HCT116 (cell line): ENCODE results near the gene MORC1. TPM values are rescaled to one million over a fixed set of nuclear protein-coding genes. Genes with fewer than 3 reads are reported as not detected.

Experiments used
- ATAC-seq: fragments of 200-7000 bp; cut with Tn5 transposase; 2 replicates; pipeline ENCODE4 v1.9.1; 2020; ENCODE audit warnings: mild to moderate bottlenecking, moderate library complexity
- BruUV-seq: library from RNA; stranded (reverse); fragments of 400-500 nt; replicated peaks from 2 replicates; lab custom pipeline; 2021; lab: Mats Ljungman, UMichigan
- CTCF ChIA-PET: fragments of 300-600 bp; sonication (Branson Sonifier 250); formaldehyde crosslinking; loops from one replicate; lab custom pipeline; 2021; ENCODE audit warnings: antibody characterized with exemption; lab: Charles Lee
- POLR2A ChIA-PET: fragments of 300-600, 350-600 bp; sonication (Branson Sonifier 250); formaldehyde crosslinking; loops from one replicate; lab custom pipeline; 2021; ENCODE audit warnings: antibody characterized with exemption; lab: Charles Lee
- RAD21 ChIA-PET, 2 experiments: fragments of 300-600 bp; sonication (Branson Sonifier 250); formaldehyde crosslinking; loops; one replicate each; lab custom pipeline; 2023; ENCODE audit warnings: low total read pairs in 2 of 2; ENCODE audit not compliant: uncharacterized antibody in 2 of 2, unreplicated experiment in 2 of 2, low non-redundant PET in 1 of 2; lab: Charles Lee
- DNase-seq: peaks from one replicate; pipeline ENCODE4 v3.0.0-alpha.2; 2010; ENCODE audit warnings: low read depth, low spot score
- H2AFZ ChIP-seq: fragments of 200-600 bp; shearing (Covaris generic), sonication (generic); 2 replicates; pipeline ENCODE4 v1.6.1; 2017; ENCODE audit warnings: low read depth, mixed run types, mixed read lengths, antibody characterized with exemption, low read length; ENCODE audit not compliant: poor library complexity, severe bottlenecking
- H3K27ac ChIP-seq: 2 replicates; pipeline ENCODE4 v1.5.1; 2012; ENCODE audit warnings: low read depth, low read length
- H3K27me3 ChIP-seq: fragments of 200-600 bp; sonication (generic); 2 replicates; pipeline ENCODE4 v1.6.1; 2016; ENCODE audit warnings: mixed run types, low read length, mixed read lengths; ENCODE audit not compliant: insufficient read depth
- H3K36me3 ChIP-seq, 2 experiments: fragments of 200-500 bp in 1 of 2; fragments of 200-600 bp in 1 of 2; sonication (Bioruptor generic) in 1 of 2; sonication (generic) in 1 of 2; 2 replicates each; pipeline versions ENCODE4 v1.5.1 to v1.6.1; 2014 to 2016; ENCODE audit warnings: low read length in 2 of 2, inconsistent platforms in 1 of 2, mixed read lengths in 1 of 2, mixed run types in 1 of 2; ENCODE audit not compliant: insufficient read depth in 2 of 2, control insufficient read depth in 1 of 2
- H3K4me1 ChIP-seq, 2 experiments: fragments of 200-600 bp in 1 of 2; sonication (generic) in 1 of 2; 2 replicates each; pipeline versions ENCODE4 v1.5.1 to v1.6.1; 2012 to 2017; ENCODE audit warnings: low read length in 2 of 2, inconsistent platforms in 1 of 2, mild to moderate bottlenecking in 1 of 2, mixed read lengths in 1 of 2, mixed run types in 1 of 2, moderate library complexity in 1 of 2; ENCODE audit not compliant: insufficient read depth in 2 of 2, control insufficient read depth in 1 of 2
- H3K4me2 ChIP-seq: fragments of 200-600 bp; sonication (generic); 2 replicates; pipeline ENCODE4 v1.6.1; 2017; ENCODE audit warnings: mixed run types, low read length, mixed read lengths
- H3K4me3 ChIP-seq, 2 experiments: fragments of 200-600 bp in 1 of 2; sonication (generic) in 1 of 2; replicated peaks in 1 of 2; 2 replicates each; pipeline ENCODE4 v1.5.1; 2011 to 2016; ENCODE audit warnings: low read length in 2 of 2, control low read depth in 1 of 2, low read depth in 1 of 2, mild to moderate bottlenecking in 1 of 2, mixed read lengths in 1 of 2, mixed run types in 1 of 2
- H3K79me2 ChIP-seq: fragments of 200-600 bp; sonication (generic); 2 replicates; pipeline ENCODE4 v1.6.1; 2017; ENCODE audit warnings: mild to moderate bottlenecking, mixed run types, low read length, moderate library complexity, mixed read lengths; ENCODE audit not compliant: insufficient read depth
- H3K9ac ChIP-seq: fragments of 200-600 bp; sonication (generic); 2 replicates; pipeline ENCODE4 v1.6.1; 2016; ENCODE audit warnings: low read length, mixed read lengths
- H3K9me2 ChIP-seq: fragments of 200-600 bp; sonication (generic), shearing (Covaris generic); 2 replicates; pipeline ENCODE4 v1.6.1; 2017; ENCODE audit warnings: mixed run types, mild to moderate bottlenecking, moderate library complexity; ENCODE audit not compliant: insufficient read depth
- H3K9me3 ChIP-seq, 2 experiments: fragments of 200-500 bp in 1 of 2; fragments of 200-600 bp in 1 of 2; sonication (Bioruptor generic) in 1 of 2; sonication (generic) in 1 of 2; 2 replicates each; pipeline ENCODE4 v1.6.1; 2014 to 2017; ENCODE audit warnings: low read length in 2 of 2, mixed read lengths in 2 of 2, inconsistent platforms in 1 of 2, low read depth in 1 of 2, mild to moderate bottlenecking in 1 of 2, mixed run types in 1 of 2, moderate library complexity in 1 of 2; ENCODE audit not compliant: control insufficient read depth in 1 of 2, insufficient read depth in 1 of 2
- H4K20me1 ChIP-seq: fragments of 200-600 bp; sonication (generic), shearing (Covaris generic); 2 replicates; pipeline ENCODE4 v1.6.1; 2017; ENCODE audit warnings: mixed run types, mild to moderate bottlenecking, moderate library complexity; ENCODE audit not compliant: insufficient read depth
- ATF3 ChIP-seq: IDR thresholded peaks from 2 replicates; pipeline ENCODE4 v1.6.1; 2012
- CBX3 ChIP-seq: IDR thresholded peaks from 2 replicates; pipeline ENCODE4 v1.6.1; 2012; ENCODE audit warnings: low read depth
- EZH2 ChIP-seq: fragments of 200-600 bp; sonication (generic); IDR thresholded peaks from 2 replicates; pipeline ENCODE4 v1.6.1; 2017; ENCODE audit warnings: antibody characterized with exemption, mixed run types
- EZH2phosphoT487 ChIP-seq: fragments of 200-600 bp; IDR thresholded peaks from 2 replicates; pipeline ENCODE4 v1.6.1; 2018; ENCODE audit warnings: antibody characterized with exemption, borderline replicate concordance
- FOSL1 ChIP-seq: IDR thresholded peaks from 2 replicates; pipeline ENCODE4 v1.6.1; 2012; ENCODE audit warnings: low read depth
- POLR2A ChIP-seq: IDR thresholded peaks from 2 replicates; pipeline ENCODE4 v1.7.0; 2011; ENCODE audit warnings: borderline replicate concordance; ENCODE audit not compliant: insufficient read depth, insufficient read length; ENCODE audit errors: extremely low read depth
- POLR2AphosphoS5 ChIP-seq: IDR thresholded peaks from 2 replicates; pipeline ENCODE4 v1.6.1; 2011; ENCODE audit warnings: mild to moderate bottlenecking, low read depth, low read length, moderate library complexity
- RAD21 ChIP-seq: IDR thresholded peaks from 2 replicates; pipeline ENCODE4 v1.6.1; 2012; ENCODE audit warnings: low read depth, mild to moderate bottlenecking
- REST ChIP-seq: IDR thresholded peaks from 2 replicates; pipeline ENCODE4 v1.6.1; 2012; ENCODE audit warnings: low read depth
- SP1 ChIP-seq: IDR thresholded peaks from 2 replicates; pipeline ENCODE4 v1.6.1; 2012; ENCODE audit warnings: low read depth
- SRF ChIP-seq: IDR thresholded peaks from 2 replicates; pipeline ENCODE4 v1.6.1; 2012; ENCODE audit warnings: low read depth
- TCF7L2 ChIP-seq: IDR thresholded peaks from 2 replicates; pipeline ENCODE4 v1.7.0; 2011; ENCODE audit warnings: borderline replicate concordance, inconsistent platforms; ENCODE audit not compliant: insufficient read depth, insufficient read length; ENCODE audit errors: extremely low read depth
- YY1 ChIP-seq: IDR thresholded peaks from 2 replicates; pipeline ENCODE4 v1.6.1; 2011; ENCODE audit warnings: low read length, low read depth, moderate library complexity, mild to moderate bottlenecking; ENCODE audit not compliant: insufficient replicate concordance; ENCODE audit errors: extremely low read depth
- ZBTB33 ChIP-seq: IDR thresholded peaks from 2 replicates; pipeline ENCODE4 v1.6.1; 2011; ENCODE audit warnings: mild to moderate bottlenecking, low read length, moderate library complexity; ENCODE audit not compliant: insufficient replicate concordance; ENCODE audit errors: extremely low read depth
- ZFX ChIP-seq: fragments of 450-650 bp; IDR thresholded peaks from 2 replicates; pipeline ENCODE4 v1.6.1; 2017
- intact Hi-C: fragments of 100-400 bp; cut with micrococcal nuclease; formaldehyde crosslinking; loops from 2 replicates; pipeline ENCODE4 v1.10.0; 2022
- total RNA-seq: library from RNA; stranded (reverse); gene quantifications from one replicate; pipeline ENCODE4 v1.2.1, GENCODE V29; 2021; ENCODE audit not compliant: unreplicated experiment
- TF ChIP-seq, protein P1 (sequence below), 3 experiments: fragments of 200-600 bp in 1 of 3; sonication (generic) in 1 of 3; IDR thresholded peaks in 2 of 3; conservative IDR thresholded peaks in 1 of 3; 2 replicates each; pipeline ENCODE4 v1.5.1; 2012 to 2017; ENCODE audit warnings: low read depth in 2 of 3, low read length in 2 of 3, antibody characterized with exemption in 1 of 3, borderline replicate concordance in 1 of 3, control low read depth in 1 of 3, mild to moderate bottlenecking in 1 of 3, mixed read lengths in 1 of 3, mixed run types in 1 of 3, moderate library complexity in 1 of 3; ENCODE audit not compliant: insufficient read depth in 1 of 3

The MORC1 gene
- total RNA-seq, 1 experiment from 2014 or later: not detected

- no TSS peak for BruUV-seq
- H4K20me1 ChIP-seq: no peaks in the 10 kb centered on the region
- H3K4me2 ChIP-seq: no peak overlapping the region
- DNase-seq (no peak), ATAC-seq (no peak)
- no peaks in the 10 kb centered on the region for H3K4me1 ChIP-seq
- no peaks in the 10 kb centered on the region for H3K27me3 ChIP-seq
- no peaks in the 10 kb centered on the region for H3K9me2 ChIP-seq
- H3K4me3 ChIP-seq: no peak overlapping the region
- POLR2A ChIA-PET: no interaction called here
- H3K27ac ChIP-seq: no peak overlapping the region
- TF ChIP-seq YY1: no peak
- no peak for TF ChIP-seq CBX3
- TF ChIP-seq RAD21: no peak
- no peak for TF ChIP-seq ATF3
- TF ChIP-seq EZH2: no peak
- TF ChIP-seq FOSL1: no peak
- TF ChIP-seq SRF: no peak
- TF ChIP-seq REST: no peak
- TF ChIP-seq ZBTB33: no peak
- TF ChIP-seq POLR2AphosphoS5: no peak
- no peak for TF ChIP-seq EZH2phosphoT487
- TF ChIP-seq SP1: no peak
- TF ChIP-seq, protein P1, sequence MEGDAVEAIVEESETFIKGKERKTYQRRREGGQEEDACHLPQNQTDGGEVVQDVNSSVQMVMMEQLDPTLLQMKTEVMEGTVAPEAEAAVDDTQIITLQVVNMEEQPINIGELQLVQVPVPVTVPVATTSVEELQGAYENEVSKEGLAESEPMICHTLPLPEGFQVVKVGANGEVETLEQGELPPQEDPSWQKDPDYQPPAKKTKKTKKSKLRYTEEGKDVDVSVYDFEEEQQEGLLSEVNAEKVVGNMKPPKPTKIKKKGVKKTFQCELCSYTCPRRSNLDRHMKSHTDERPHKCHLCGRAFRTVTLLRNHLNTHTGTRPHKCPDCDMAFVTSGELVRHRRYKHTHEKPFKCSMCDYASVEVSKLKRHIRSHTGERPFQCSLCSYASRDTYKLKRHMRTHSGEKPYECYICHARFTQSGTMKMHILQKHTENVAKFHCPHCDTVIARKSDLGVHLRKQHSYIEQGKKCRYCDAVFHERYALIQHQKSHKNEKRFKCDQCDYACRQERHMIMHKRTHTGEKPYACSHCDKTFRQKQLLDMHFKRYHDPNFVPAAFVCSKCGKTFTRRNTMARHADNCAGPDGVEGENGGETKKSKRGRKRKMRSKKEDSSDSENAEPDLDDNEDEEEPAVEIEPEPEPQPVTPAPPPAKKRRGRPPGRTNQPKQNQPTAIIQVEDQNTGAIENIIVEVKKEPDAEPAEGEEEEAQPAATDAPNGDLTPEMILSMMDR (IDR thresholded peaks at IDR 0.05 in 2 of 3, conservative IDR thresholded peaks at IDR 0.05 in 1 of 3; ENCODE audit: borderline replicate concordance in 1 of 3, insufficient read depth in 1 of 3, low read depth in 2 of 3, low read length in 2 of 3): no peak
- TF ChIP-seq POLR2A: no peak
- no peak for TF ChIP-seq TCF7L2
- no peak for TF ChIP-seq ZFX
- CTCF ChIA-PET: no interaction called here
- RAD21 ChIA-PET: no interaction called here
- H3K79me2 ChIP-seq: no peaks in the 10 kb centered on the region
- no peak overlapping the region for H2AFZ ChIP-seq
- intact Hi-C loops: no loop called here
- no peaks in the 10 kb centered on the region for H3K36me3 ChIP-seq
- no peaks in the 10 kb centered on the region for H3K9me3 ChIP-seq
- no peak overlapping the region for H3K9ac ChIP-seq
These were observed 112.5 kb downstream of the MORC1 start for GRCh38 chr3:109005443-109005842.
